KMS-11 (cell line): Measurements from ENCODE around the gene MGAT4B.
A peak's percentile ranks its signal among the peaks of the same experiment; 100 is the strongest.

Experiments used
- H2AFZ ChIP-seq: fragments of 200-600 bp; sonication (generic); 2 replicates; pipeline ENCODE4 v1.6.1; 2016; ENCODE audit warnings: antibody characterized with exemption, mixed run types, low read depth
- H3K27ac ChIP-seq: fragments of 200-600 bp; sonication (generic); 2 replicates; pipeline ENCODE4 v1.6.1; 2016; ENCODE audit warnings: mild to moderate bottlenecking, mixed run types
- H3K27me3 ChIP-seq: fragments of 200-600 bp; sonication (generic); 2 replicates; pipeline ENCODE4 v1.6.1; 2017; ENCODE audit warnings: mild to moderate bottlenecking, low read depth, mixed run types, moderate library complexity; ENCODE audit not compliant: insufficient read depth
- H3K36me3 ChIP-seq: fragments of 200-600 bp; sonication (generic); 2 replicates; pipeline ENCODE4 v1.6.1; 2017; ENCODE audit warnings: mild to moderate bottlenecking, mixed run types; ENCODE audit not compliant: insufficient read depth
- H3K4me1 ChIP-seq: fragments of 200-600 bp; sonication (generic); 2 replicates; pipeline ENCODE4 v1.6.1; 2016; ENCODE audit warnings: mild to moderate bottlenecking, low read depth, mixed run types; ENCODE audit not compliant: poor library complexity, severe bottlenecking
- H3K4me2 ChIP-seq: fragments of 200-600 bp; sonication (generic); 2 replicates; pipeline ENCODE4 v1.7.0; 2016; ENCODE audit warnings: mild to moderate bottlenecking, mixed run types
- H3K4me3 ChIP-seq: fragments of 200-600 bp; sonication (generic); IDR thresholded peaks from 2 replicates; pipeline ENCODE4 v1.6.1; 2017; ENCODE audit warnings: low read depth, low read length, mixed read lengths; ENCODE audit not compliant: insufficient read depth
- H3K79me2 ChIP-seq: fragments of 200-600 bp; sonication (generic); 2 replicates; pipeline ENCODE4 v1.6.1; 2016; ENCODE audit warnings: low read depth, mixed run types; ENCODE audit not compliant: insufficient read depth
- H3K9ac ChIP-seq: fragments of 200-600 bp; sonication (generic); 2 replicates; pipeline ENCODE4 v1.6.1; 2016; ENCODE audit warnings: mild to moderate bottlenecking, mixed run types
- H4K20me1 ChIP-seq: fragments of 200-600 bp; sonication (generic); 2 replicates; pipeline ENCODE4 v1.6.1; 2016; ENCODE audit warnings: mild to moderate bottlenecking, mixed run types; ENCODE audit not compliant: insufficient read depth
- TF ChIP-seq, protein P1 (sequence below): fragments of 200-600 bp; sonication (generic); conservative IDR thresholded peaks from 2 replicates; pipeline ENCODE4 v1.6.1; 2017; ENCODE audit warnings: low read depth, mild to moderate bottlenecking, antibody characterized with exemption, low read length, moderate library complexity, mixed read lengths

The MGAT4B gene

DNA sequence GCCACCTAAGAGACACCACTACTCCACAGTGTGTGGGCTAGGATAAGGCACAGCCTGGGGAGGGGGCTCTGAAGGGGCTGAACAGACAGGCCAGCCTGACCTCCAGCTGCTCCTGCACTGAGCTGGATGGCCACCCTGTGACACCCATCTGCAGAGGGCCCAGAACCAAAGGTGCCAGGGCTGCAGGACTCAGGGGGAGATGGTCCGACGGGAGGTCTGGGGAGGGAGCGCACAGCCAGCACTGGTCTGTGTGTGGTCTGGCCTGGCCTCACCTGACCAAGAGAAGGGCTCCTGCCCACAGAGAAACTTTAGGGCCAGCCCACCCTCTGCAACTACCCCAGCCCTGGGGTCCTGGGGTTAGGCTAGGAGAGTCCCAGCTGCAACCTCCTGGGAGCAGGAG lies 12.1 kb downstream of the MGAT4B start:
- no peaks in the 10 kb centered on the region for H3K36me3 ChIP-seq
- H3K27ac ChIP-seq: no peak overlapping the region
- TF ChIP-seq, protein P1, sequence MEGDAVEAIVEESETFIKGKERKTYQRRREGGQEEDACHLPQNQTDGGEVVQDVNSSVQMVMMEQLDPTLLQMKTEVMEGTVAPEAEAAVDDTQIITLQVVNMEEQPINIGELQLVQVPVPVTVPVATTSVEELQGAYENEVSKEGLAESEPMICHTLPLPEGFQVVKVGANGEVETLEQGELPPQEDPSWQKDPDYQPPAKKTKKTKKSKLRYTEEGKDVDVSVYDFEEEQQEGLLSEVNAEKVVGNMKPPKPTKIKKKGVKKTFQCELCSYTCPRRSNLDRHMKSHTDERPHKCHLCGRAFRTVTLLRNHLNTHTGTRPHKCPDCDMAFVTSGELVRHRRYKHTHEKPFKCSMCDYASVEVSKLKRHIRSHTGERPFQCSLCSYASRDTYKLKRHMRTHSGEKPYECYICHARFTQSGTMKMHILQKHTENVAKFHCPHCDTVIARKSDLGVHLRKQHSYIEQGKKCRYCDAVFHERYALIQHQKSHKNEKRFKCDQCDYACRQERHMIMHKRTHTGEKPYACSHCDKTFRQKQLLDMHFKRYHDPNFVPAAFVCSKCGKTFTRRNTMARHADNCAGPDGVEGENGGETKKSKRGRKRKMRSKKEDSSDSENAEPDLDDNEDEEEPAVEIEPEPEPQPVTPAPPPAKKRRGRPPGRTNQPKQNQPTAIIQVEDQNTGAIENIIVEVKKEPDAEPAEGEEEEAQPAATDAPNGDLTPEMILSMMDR: no peak
- H3K4me3 ChIP-seq: no peak overlapping the region
- no peaks in the 10 kb centered on the region for H4K20me1 ChIP-seq
- no peaks in the 10 kb centered on the region for H3K27me3 ChIP-seq
- H3K4me1 ChIP-seq: peaks cover 4% of the 10 kb centered on the region
- H3K4me2 ChIP-seq: peak overlapping the region; percentile 42; the same call in 1 of the 2 replicates
- H3K9ac ChIP-seq: no peak overlapping the region
- H3K79me2 ChIP-seq: no peaks in the 10 kb centered on the region
- H2AFZ ChIP-seq: no peak overlapping the region

GRCh38 chr5:179794171-179794570 lies 12.5 kb downstream of the MGAT4B start:
- no peaks in the 10 kb centered on the region for H3K36me3 ChIP-seq

DNA sequence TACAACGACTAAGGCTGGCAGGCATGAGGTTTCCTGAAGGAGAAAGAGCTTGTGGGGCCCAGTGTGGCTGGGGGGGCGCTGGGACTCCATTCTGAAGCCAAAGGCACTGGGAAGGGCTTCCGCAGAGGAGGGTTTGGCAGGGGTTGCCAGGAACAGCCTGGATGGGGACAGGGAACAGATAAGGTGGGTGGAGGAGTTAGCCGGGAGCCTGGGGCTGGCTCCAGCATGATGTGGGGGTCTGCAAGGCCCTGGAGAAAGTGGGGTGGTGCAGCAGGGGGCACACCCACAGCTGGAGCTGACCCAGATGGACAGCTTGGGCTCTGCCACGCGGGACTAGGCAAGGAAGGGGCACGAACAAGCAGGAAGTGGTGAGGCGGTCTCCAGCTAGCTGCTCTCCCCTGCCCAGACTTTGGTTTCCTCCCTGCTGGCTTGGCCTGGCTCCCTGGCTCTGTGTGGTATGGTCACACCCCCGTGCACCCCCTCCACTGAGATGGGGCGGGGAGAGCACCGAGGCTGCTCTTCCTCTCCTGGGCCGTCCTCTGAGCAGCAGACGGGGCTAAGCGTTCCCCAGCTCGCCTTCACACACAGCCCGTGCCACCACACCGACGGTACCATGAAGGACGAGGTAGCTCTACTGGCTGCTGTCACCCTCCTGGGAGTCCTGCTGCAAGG lies 13.1 kb downstream of the MGAT4B start, which contains the start of gene LTC4S:
LTC4S (plus strand) TSS at position 519 of the 672 bp plus-strand sequence; CDS start at position 614, 95 bp downstream.
- no peaks in the 10 kb centered on the region for H3K36me3 ChIP-seq
- H3K79me2 ChIP-seq: no peaks in the 10 kb centered on the region
- H3K9ac ChIP-seq: no peak within 1 kb of the TSS
- H3K4me1 ChIP-seq: peaks cover 4% of the 10 kb centered on the region
- H3K27me3 ChIP-seq: no peaks in the 10 kb centered on the region
- TF ChIP-seq, protein P1: no peak
- peak within 1 kb of the TSS; percentile 42; the same call in 1 of the 2 replicates for H3K4me2 ChIP-seq
- no peak within 1 kb of the TSS for H3K27ac ChIP-seq
- H4K20me1 ChIP-seq: no peaks in the 10 kb centered on the region
- no peak within 1 kb of the TSS for H3K4me3 ChIP-seq
- no peak within 1 kb of the TSS for H2AFZ ChIP-seq

More at GRCh38 chr5:179794171-179794570, 12.5 kb downstream of the MGAT4B start:
- H3K79me2 ChIP-seq: no peaks in the 10 kb centered on the region
- H3K9ac ChIP-seq: no peak overlapping the region
- peaks cover 4% of the 10 kb centered on the region for H3K4me1 ChIP-seq
- H4K20me1 ChIP-seq: no peaks in the 10 kb centered on the region
- H2AFZ ChIP-seq: no peak overlapping the region
- no peak overlapping the region for H3K4me2 ChIP-seq
- TF ChIP-seq, protein P1: no peak
- no peak overlapping the region for H3K4me3 ChIP-seq
- H3K27me3 ChIP-seq: no peaks in the 10 kb centered on the region
- no peak overlapping the region for H3K27ac ChIP-seq

- Histone ChIP-seq H3K27me3 (no peaks in the 10 kb centered on the region), H3K4me3 (no peak overlapping the region), H3K79me2 (no peaks in the 10 kb centered on the region), H3K27ac (no peak overlapping the region), H3K9ac (no peak overlapping the region), H3K4me2 (no peak overlapping the region), H2AFZ (no peak overlapping the region), H4K20me1 (no peaks in the 10 kb centered on the region), H3K36me3 (no peaks in the 10 kb centered on the region), H3K4me1 (peaks cover 4% of the 10 kb centered on the region)
- TF ChIP-seq, protein P1: no peak
These were observed 13.8 kb downstream of the MGAT4B start for GRCh38 chr5:179792612-179793467.
